BJ (cell line): ENCODE data around the gene ZNF740. TPM values are rescaled to one million over a fixed set of nuclear protein-coding genes. Genes with fewer than 3 reads are reported as not detected.

Experiments
- CTCF ChIA-PET: fragments of 350-600 bp; formaldehyde crosslinking; extraction: SDS; loops from one replicate; lab custom pipeline; 2021; ENCODE audit warnings: antibody characterized with exemption, inconsistent platforms; lab: Yijun Ruan, JAX
- POLR2A ChIA-PET: fragments of 300-600 bp; sonication (Branson Sonifier 250); formaldehyde crosslinking; extraction: SDS; loops from one replicate; lab custom pipeline; 2021; ENCODE audit warnings: antibody characterized with exemption; lab: Charles Lee
- DNase-seq: peaks from one replicate; pipeline ENCODE4 v3.0.0-alpha.2; 2011; ENCODE audit warnings: low read depth
- H3K27me3 ChIP-seq: 2 replicates; pipeline ENCODE4 v1.6.0; 2011; ENCODE audit warnings: low read length; ENCODE audit not compliant: control insufficient read depth, insufficient read depth
- H3K36me3 ChIP-seq: 2 replicates; pipeline ENCODE4 v1.5.1; 2011; ENCODE audit warnings: low read length; ENCODE audit not compliant: control insufficient read depth, insufficient read depth
- H3K4me3 ChIP-seq: 2 replicates; pipeline ENCODE4 v1.5.1; 2011; ENCODE audit warnings: low read depth, mild to moderate bottlenecking, control low read depth, low read length
- polyA plus RNA-seq: library from polyadenylated mRNA; depleted of rRNA; stranded (reverse); fragments of >200 nt; gene quantifications from 2 replicates; pipeline ENCODE4 v1.2.3, GENCODE V29; 2011
- TF ChIP-seq, protein P1 (sequence below): IDR thresholded peaks from 2 replicates; pipeline ENCODE4 v1.5.1; 2011; ENCODE audit warnings: low read depth, mild to moderate bottlenecking, control low read depth, inconsistent platforms, low read length, moderate library complexity; ENCODE audit not compliant: insufficient read depth

ZNF740 gene
- polyA plus RNA-seq, 1 experiment: 15.7 TPM

DNA sequence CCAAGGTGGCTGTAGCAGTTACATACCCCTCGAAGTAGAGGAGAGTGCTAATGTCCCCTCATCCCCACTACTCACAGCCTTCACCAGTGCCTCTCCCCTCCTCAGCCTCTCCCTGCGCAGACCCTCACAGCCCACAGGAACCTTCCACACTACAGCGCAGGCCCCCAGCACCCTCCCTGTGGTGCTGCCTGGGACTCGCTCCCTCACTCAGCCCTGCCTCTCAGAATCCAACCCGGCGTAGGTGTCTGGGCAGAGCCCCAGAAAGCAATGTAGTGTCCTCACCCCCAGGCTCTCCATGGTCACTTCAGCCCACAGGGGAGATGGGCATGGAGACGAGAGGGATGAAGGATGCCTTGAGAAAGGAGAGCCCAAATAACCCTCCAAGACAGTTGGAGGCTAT is 10.9 kb upstream of the ZNF740 start:
- DNase-seq: no peak
- POLR2A ChIA-PET: no interaction called here
- TF ChIP-seq, protein P1, sequence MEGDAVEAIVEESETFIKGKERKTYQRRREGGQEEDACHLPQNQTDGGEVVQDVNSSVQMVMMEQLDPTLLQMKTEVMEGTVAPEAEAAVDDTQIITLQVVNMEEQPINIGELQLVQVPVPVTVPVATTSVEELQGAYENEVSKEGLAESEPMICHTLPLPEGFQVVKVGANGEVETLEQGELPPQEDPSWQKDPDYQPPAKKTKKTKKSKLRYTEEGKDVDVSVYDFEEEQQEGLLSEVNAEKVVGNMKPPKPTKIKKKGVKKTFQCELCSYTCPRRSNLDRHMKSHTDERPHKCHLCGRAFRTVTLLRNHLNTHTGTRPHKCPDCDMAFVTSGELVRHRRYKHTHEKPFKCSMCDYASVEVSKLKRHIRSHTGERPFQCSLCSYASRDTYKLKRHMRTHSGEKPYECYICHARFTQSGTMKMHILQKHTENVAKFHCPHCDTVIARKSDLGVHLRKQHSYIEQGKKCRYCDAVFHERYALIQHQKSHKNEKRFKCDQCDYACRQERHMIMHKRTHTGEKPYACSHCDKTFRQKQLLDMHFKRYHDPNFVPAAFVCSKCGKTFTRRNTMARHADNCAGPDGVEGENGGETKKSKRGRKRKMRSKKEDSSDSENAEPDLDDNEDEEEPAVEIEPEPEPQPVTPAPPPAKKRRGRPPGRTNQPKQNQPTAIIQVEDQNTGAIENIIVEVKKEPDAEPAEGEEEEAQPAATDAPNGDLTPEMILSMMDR: no peak
- CTCF ChIA-PET: interaction anchor here (1.0 to 8.2 kb wide), 2 partner anchors 9 to 43 kb away, joined by 3 to 69 read pairs; no protein-coding TSS in a partner anchor
- Histone ChIP-seq H3K36me3 (peaks cover 5% of the 10 kb centered on the region), H3K27me3 (no peaks in the 10 kb centered on the region), H3K4me3 (no peak overlapping the region)

DNA sequence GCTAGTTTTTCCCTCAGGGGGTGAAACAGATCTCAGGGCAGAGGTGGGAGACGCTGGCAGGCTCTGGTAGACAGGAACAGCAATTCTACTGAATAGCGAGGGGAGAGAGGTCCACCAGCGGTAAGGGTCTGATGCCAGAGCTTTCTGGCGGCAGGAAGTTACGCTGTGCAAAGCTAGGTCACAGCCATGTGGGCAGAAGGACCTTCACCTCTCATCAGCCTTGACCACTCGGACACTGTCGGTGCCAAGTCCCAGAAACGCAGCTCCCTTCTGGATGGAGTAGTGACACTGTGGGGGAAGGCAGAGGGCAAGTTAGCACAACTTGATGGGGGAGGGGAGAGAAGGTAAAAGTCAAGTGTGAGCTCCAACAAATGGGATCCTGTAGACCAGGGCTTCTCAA is 10.3 kb upstream of the ZNF740 start:
- Histone ChIP-seq H3K4me3 (no peak overlapping the region), H3K27me3 (no peaks in the 10 kb centered on the region), H3K36me3 (peaks cover 5% of the 10 kb centered on the region)
- ChIA-PET POLR2A (no interaction called here), CTCF (interaction anchor here (0.8 to 8.2 kb wide), 3 partner anchors 10 to 42 kb away, joined by 3 to 69 read pairs (median 3); no protein-coding TSS in a partner anchor)
- DNase-seq: no peak
- TF ChIP-seq, protein P1: no peak

DNA sequence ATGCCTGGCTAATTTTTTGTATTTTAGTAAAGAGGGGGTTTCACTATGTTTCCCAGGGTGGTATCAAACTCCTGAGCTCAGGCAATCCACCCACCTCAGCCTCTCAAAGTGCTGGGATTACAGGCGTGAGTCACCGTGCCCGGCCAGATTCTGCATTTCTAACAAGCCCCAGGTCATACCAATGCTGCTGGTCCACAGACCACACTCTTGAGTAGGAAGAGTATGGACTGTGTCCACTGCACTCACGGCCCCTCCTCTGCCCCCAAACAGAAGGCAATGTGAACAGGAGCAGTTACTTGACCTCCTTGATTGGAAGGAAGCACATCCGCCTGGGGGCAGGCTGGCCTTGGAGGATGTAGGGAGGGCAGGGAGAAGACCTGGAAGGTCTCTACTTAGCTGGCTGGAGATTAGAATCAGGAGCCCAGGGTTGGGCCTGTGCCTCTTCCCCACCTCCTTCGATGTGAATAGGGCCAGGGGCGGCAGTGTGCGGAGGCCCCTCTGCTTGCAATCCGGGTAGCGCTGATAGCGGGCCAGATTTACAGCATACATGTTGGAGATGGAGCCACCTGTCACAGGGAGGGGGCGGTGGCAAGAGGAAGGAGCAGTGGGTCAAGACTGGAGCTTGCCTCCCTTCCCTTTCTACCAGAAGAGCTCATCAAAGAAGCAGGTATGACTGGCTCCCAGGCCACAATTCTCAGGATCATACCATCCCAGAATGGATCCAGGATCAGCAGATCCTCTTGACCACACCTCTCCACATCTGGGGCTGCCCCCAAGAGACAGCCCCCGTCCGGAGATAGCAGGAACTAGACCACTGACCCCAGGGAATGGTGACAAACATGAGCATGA is 9.4 kb upstream of the ZNF740 start:
- TF ChIP-seq, protein P1: no peak
- ChIA-PET POLR2A (no interaction called here), CTCF (interaction anchor here (0.8 to 8.2 kb wide), 5 partner anchors 9 to 105 kb away, joined by 3 to 69 read pairs (median 4); partner anchors contain the start of genes CSAD and ZNF740)
- Histone ChIP-seq H3K27me3 (no peaks in the 10 kb centered on the region), H3K36me3 (peaks cover 5% of the 10 kb centered on the region), H3K4me3 (no peak overlapping the region)
- DNase-seq: no peak

DNA sequence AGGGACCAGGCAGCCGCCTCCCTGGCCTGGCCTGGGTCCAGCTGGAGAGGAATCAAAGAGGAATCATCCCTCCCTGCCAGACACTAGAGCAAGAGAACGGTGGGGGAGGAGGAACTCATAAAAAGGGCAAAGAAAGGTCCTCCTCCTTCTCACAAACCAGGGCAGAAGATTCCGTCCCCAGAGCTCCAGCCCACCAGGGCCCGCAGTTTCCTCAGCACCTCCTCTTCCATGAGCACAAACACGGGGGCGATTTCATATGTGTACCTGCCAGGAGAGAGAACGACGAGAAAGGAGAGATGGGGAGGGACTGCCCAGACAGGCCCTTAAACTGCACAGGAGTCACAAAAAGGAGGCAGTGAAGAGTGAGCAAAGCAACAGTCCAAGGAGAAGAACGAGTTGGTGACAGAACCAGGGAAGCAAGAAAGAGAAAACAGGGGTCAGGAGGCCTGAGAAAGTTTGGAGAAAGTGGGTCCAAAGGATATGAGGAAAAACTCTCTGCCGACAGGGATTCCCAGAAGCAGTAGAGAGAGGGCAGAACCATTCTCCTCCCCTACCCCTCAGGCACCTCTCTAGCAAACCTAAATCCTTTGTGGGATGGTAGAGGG is 8.7 kb upstream of the ZNF740 start:
- ChIA-PET POLR2A (no interaction called here), CTCF (interaction anchor here (1.1 to 8.2 kb wide), 5 partner anchors 9 to 106 kb away, joined by 3 to 69 read pairs (median 4); partner anchors contain the start of genes CSAD and ZNF740)

More for the DNA sequence above, 8.7 kb upstream of the ZNF740 start:
- no peaks in the 10 kb centered on the region for H3K27me3 ChIP-seq
- DNase-seq: no peak
- TF ChIP-seq, protein P1: no peak
- no peak overlapping the region for H3K4me3 ChIP-seq
- H3K36me3 ChIP-seq: peaks cover 5% of the 10 kb centered on the region
